DMS114 treated with DMSO at 0.1 percent for 48 hours (cell line): ENCODE data around the gene SMYD4.
A peak's percentile ranks its signal among the peaks of the same experiment; 100 is the strongest.
"Not testable (repeated sequence)": the region's sequence is repeated elsewhere in the genome, so short reads cannot be mapped to it uniquely, and the experiment has no call there.

Experiments used
- DNase-seq: peaks from one replicate; lab custom pipeline; 2025; ENCODE audit not compliant: unreplicated experiment; lab: John Stamatoyannopoulos, UW

SMYD4 gene

DNA sequence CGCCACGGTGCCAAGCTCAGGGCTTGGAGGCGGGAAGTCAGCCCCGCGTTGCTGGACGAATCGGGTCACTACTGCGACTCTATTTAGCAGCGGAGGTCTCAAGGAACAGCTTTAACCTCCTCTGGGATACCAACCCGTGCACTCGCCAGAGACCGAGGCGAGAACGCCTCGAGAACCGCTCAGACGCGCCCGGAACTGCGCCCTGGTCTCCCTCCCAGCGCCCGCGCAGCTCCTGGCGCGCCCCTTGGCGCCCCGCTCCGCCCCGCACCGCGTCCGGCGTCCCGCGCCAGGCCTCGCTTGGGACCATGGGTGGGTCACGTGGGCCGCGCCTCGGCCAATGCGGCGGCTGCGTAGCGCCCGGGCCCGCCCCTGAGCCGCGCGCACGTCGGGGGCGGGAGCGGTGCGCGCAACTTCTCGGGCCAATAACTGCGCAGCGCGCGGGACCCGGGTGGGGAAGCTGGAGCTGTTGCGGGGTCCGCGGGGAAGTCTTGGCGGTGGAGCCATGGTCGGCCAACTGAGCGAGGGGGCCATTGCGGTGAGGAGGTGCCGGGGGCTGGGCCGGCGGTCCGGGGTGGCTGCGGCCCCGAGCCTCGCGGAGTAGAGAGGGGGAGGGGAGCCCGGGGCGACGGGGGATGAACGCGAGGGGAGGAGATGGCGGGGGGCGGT lies at the start of gene SMYD4, which contains the start of gene RPA1:
Gene SMYD4, minus strand, starts transcription at position 311 of the 666 bp plus-strand sequence. CDS start 1,908 bp downstream, outside the sequence.
Gene RPA1, plus strand, starts transcription at position 414 of the 666 bp plus-strand sequence. Its CDS starts 89 bp downstream, at position 503.
- peak; percentile 62 for DNase-seq

DNA sequence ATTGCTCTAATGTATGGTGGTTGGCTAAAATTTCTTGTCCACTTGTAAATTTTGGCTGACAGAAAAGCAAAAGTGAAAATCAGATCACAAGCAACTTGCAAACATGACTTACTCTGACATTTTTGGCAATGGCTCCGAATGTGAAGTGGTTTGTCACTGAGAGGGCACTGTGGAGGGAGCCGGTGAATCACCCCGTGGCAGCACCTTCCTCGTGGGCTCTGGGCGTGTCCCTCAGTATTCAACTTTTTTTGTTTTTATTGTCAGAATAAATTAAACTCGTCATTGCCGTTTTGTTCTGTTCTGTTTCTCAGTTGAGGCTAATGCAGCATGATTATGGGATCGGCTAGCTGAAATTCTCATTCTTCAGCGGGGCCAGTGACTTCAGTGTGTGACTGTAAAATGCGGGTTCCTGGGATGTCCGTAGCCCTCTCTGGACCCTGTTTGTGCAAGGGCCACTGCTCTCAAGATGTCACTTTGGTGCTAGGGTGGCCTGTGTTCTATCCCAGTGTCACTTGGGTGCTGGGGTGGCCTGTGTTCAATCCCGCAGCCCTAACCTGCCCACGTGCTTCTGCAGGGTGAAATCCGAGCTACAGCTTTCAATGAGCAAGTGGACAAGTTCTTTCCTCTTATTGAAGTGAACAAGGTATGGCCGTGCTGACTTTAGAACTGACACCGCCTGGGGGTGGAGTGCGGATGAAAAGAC lies 48.9 kb upstream of the SMYD4 start:
- no peak for DNase-seq

DNA sequence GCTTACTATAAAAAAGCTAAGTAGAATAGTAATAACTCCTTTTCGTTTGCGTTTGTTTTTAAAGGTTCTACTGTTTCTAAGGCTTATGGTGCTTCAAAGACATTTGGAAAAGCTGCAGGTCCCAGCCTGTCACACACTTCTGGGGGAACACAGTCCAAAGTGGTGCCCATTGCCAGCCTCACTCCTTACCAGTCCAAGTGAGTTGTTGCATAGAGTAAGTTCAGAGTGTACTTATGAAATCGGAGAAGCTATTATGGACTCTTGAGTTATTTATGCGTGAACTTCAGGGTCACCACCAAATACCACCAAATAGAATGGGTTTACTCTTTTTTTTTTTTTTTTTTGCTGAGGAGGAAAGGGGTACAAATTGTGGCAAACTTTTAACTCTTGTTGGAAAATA lies 45.9 kb upstream of the SMYD4 start:
- DNase-seq, result no peak

DNA sequence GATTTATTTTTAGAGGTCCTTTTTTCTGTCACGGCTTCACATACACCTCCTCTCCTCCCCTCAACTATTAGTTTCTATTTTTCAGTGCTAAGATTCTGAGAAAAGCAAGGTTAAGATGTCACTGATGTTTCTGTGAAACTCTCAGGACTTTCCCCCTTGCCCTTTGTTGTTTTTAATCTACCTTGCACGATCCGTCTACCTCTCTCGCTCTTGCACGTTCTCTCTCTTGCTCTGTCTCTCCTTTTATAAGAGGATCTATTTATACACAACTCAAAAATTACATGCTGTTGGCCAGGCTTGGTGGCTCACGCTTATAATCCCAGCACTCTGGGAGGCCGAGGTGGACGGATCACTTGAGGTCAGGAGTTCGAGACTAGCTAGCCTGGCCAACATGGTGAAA lies 43.7 kb upstream of the SMYD4 start:
- DNase-seq, result no peak

DNA sequence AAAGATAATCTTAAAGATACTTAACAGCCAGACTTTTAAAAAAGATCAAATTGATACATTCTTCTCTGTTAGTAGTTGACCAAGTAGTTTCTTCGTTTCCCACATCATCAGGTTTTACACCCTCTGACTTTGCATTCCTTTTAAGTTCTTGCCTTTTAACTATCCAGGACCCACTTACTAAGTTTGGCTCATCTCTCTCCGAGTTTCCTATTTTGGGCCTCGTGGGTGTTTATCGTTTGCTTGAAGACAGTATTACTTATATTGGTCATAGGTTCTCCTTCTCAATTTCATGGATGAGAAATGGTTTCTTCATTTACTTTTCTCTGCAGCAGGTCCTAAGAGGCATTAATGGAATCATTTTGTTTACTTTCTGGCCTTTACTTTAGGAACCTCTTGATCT lies 43.3 kb upstream of the SMYD4 start:
- DNase-seq, result no peak

GRCh38 chr17:1872254-1872653 lies 42.6 kb upstream of the SMYD4 start:
- no peak for DNase-seq

DNA sequence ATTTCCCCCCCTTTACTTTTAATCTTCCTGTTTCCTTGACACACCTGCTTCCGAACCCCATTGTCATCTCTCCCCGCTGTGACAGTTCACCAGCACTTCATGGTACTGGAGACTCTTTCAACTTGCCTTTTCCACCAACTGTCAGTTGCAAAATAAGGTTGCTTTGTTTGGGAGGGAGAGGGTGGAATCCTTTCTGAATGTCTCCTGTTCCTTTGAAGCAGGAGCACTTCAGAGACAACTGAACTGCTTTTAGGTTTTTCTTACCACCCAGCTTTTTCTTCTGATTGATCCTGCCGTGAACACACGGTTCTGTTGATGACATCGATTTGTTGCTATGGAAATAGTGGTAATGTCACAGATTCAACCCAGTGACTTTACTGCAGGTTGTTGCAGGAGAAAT lies 42.1 kb upstream of the SMYD4 start:
- no peak for DNase-seq

- no peak for DNase-seq
These were observed 40.9 kb upstream of the SMYD4 start for GRCh38 chr17:1870592-1870991.

DNA sequence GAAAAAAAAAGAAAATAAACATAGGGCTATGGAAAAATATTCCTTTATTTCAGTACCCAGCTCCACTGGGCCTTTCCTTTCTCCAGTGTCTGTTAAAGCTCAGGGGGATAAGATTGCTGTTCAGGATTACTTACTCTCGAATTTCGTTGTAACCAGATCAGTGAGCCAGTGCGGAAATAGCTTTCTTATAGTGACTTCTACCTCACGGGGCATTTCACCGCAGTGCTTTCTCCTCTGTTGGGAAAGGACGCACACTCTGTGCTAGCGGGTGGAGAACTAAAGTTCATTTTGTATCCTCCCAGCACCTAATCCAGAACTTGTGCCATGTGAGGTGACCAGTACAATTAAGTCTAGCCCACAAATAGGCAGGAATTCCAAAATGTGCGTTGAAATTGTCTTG lies 38.4 kb upstream of the SMYD4 start:
- no peak for DNase-seq

- no peak for DNase-seq
These were observed 37.6 kb upstream of the SMYD4 start for GRCh38 chr17:1867307-1867706.

- DNase-seq, result peak; percentile 28
These were observed 35.7 kb upstream of the SMYD4 start for GRCh38 chr17:1865252-1866037.

GRCh38 chr17:1861391-1862010 lies 31.8 kb upstream of the SMYD4 start:
- DNase-seq, result no peak

DNA sequence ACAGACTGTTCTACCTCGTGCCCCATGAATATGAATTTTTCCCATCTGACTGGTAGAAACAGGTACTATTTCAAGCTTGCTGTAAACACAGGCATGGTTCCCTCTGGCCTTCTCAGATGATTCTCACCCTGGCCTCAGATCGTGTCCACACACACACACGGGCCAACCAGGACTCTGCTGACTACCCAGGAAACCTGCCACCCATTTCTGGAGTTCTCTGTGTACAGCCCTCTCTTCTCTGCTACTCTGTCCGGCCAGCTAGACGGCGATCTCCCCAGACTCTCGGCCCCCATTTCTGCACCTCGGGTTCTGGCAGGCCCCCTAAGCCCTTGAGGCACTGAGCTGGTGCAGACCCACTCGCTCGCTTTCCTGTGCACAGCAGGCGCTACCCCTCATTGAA lies 31.3 kb upstream of the SMYD4 start:
- DNase-seq, result no peak

DNA sequence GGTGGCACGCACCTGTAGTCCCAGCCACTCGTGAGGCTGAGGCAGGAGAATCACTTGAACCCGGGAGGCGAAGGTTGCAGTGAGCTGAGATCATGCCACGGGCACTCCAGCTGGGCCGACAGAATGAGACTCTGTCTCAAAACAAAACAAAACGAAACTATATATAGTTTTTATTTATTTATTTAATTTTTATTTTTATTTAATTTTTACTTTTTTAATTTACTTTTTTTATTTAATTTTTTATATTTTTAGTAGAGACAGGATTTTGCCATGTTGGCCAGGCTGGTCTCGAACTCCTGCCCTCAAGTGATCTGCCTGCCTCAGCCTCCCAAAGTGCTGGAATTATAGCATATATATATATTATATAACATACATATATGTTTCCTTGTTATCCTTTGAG lies 26.8 kb upstream of the SMYD4 start:
- DNase-seq, result not testable (repeated sequence)

GRCh38 chr17:1853698-1854097 lies 24.0 kb upstream of the SMYD4 start:
- no peak for DNase-seq

DNA sequence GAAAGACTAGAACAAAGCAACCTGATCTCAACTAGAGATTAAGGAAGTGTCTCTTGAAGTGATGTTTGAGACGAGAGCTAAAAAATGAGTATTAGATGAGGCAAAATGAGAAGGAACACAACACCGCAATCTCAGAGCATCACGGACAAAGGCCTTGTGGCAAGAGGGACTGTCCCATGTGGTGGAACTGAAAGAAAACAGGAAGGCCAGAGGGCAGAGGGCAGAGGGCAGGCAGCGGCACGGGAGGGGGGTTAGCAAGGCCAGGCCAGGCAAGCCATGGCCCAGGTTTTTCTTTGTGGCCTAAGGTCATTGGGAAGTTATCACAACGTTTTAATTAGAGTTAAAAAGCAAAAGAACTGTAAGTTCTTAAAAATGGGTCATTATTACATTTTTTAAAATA lies 22.6 kb upstream of the SMYD4 start:
- no peak for DNase-seq

DNA sequence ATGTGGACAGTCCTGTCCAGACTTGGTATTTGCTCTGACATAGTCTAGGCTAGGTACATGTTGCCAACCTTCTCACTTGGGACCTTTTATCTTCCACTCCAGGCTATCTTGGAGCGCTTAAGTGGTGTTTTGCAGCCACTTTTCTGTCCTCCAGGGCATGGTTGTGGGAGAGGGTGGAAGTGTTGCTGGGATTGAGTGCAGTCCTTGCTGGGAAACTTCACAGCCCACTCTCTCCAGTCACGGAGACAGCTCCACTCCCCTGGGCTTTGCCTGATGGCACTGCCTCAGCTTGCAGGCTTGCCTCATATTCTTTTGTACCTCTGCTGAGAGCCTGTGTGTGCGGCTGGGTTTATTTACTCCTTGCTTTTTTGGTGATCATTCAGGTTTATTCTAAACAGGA lies 17.5 kb upstream of the SMYD4 start:
- no peak for DNase-seq

GRCh38 chr17:1843947-1844346 lies 14.2 kb upstream of the SMYD4 start:
- no peak for DNase-seq

GRCh38 chr17:1839516-1839915 lies 9.8 kb upstream of the SMYD4 start:
- no peak for DNase-seq

GRCh38 chr17:1834380-1835149 lies 4.9 kb upstream of the SMYD4 start:
- DNase-seq, result no peak

- no peak for DNase-seq
These were observed 586 bp upstream of the SMYD4 start for GRCh38 chr17:1830288-1830687.
